ENCODE measurements around the gene CCER1. TPM values are rescaled to one million over a fixed set of nuclear protein-coding genes. Genes with fewer than 3 reads are reported as not detected.

CCER1 gene
- total RNA-seq, 1 experiment from 2014 or later, result not detected

DNA sequence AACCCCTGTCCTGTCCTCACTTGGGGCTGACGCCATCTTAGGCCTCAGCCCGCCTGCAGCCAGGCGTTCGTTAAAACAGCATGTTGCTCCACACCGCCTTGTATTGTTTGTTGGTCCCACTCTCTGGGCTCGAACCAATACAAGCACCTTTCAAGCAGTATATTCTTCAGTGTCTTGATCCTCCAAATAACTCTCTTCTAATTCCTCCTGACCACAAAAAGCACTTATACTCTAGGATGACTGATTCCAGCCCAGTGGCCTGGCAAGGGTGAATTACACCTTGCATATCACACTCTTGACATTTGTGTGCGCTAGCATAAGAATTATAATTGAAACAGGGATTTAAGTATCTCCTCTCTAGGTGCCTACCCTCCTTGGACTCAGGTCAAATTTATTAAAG lies 7.1 kb downstream of the CCER1 start:
- Mint-ChIP-seq H3K36me3 (ENCODE audit: insufficient read depth, unreplicated experiment) (no peaks in the 10 kb centered on the region), H3K27me3 (ENCODE audit: insufficient read depth, unreplicated experiment) (no peaks in the 10 kb centered on the region), H3K27ac (ENCODE audit: unreplicated experiment) (no peak overlapping the region), H3K4me3 (ENCODE audit: unreplicated experiment) (no peak overlapping the region), H3K4me1 (ENCODE audit: low read depth, unreplicated experiment) (peaks cover 7% of the 10 kb centered on the region), H3K9me3 (ENCODE audit: unreplicated experiment) (no peaks in the 10 kb centered on the region)
- no peaks in the 10 kb centered on the region for H3K9me3 ChIP-seq
- intact Hi-C loops (cut with micrococcal nuclease; ENCODE audit: unreplicated experiment), result loop anchor here (10.0 kb wide), 1 partner anchor 273 kb away; no protein-coding TSS in a partner anchor
- peaks cover 13% of the 10 kb centered on the region for H3K4me1 ChIP-seq
- POLR2A ChIA-PET, result no interaction called here
- H3K27me3 ChIP-seq (replicated peaks; ENCODE audit: control insufficient read depth, insufficient read depth, low read length), result no peaks in the 10 kb centered on the region
- CTCF ChIA-PET, result no interaction called here
- H3K4me3 ChIP-seq (ENCODE audit: low read depth, low read length), result no peak overlapping the region
- DNase-seq, result no peak
- H3K36me3 ChIP-seq (ENCODE audit: control insufficient read depth, insufficient read depth, low read length), result no peaks in the 10 kb centered on the region
- TF ChIP-seq, protein P1, sequence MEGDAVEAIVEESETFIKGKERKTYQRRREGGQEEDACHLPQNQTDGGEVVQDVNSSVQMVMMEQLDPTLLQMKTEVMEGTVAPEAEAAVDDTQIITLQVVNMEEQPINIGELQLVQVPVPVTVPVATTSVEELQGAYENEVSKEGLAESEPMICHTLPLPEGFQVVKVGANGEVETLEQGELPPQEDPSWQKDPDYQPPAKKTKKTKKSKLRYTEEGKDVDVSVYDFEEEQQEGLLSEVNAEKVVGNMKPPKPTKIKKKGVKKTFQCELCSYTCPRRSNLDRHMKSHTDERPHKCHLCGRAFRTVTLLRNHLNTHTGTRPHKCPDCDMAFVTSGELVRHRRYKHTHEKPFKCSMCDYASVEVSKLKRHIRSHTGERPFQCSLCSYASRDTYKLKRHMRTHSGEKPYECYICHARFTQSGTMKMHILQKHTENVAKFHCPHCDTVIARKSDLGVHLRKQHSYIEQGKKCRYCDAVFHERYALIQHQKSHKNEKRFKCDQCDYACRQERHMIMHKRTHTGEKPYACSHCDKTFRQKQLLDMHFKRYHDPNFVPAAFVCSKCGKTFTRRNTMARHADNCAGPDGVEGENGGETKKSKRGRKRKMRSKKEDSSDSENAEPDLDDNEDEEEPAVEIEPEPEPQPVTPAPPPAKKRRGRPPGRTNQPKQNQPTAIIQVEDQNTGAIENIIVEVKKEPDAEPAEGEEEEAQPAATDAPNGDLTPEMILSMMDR (IDR thresholded peaks at IDR 0.05; ENCODE audit: insufficient read depth in 1 of 2, low read depth in 1 of 2, low read length in 1 of 2, severe bottlenecking in 1 of 2, unreplicated experiment in 1 of 2), result no peak
- BruUV-seq (replicated peaks), result no TSS peak

DNA sequence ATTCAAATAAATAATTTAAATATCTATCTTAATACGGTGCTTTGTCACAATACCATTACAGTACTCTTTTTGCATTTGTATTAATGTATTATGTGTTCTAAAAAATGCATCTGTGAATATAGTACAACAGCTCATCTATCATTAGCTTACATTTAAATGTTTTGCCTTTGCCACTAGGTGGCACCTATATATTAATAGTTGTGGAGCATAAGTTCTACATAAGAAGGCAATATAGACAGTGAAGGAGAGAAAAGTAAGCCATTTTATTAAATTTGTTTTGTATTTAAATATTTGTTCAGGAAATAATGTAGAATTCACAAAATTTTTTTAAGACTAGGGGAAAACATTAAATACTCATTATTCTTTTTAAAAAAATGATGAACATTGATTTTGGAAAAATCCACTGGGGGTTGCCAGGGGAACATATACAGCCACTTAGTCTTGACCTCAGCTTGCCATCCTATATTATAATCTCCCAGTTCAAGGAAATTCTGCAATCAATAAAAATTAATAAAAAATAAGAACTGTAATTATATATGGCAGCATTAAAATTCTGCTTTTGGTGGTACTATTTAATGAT lies 9.8 kb downstream of the CCER1 start:
- no peaks in the 10 kb centered on the region for H3K4me1 Mint-ChIP-seq (ENCODE audit: low read depth, unreplicated experiment)
- no peak overlapping the region for H3K27ac Mint-ChIP-seq (ENCODE audit: unreplicated experiment)
- H3K4me1 ChIP-seq, result no peaks in the 10 kb centered on the region
- no peaks in the 10 kb centered on the region for H3K27me3 Mint-ChIP-seq (ENCODE audit: insufficient read depth, unreplicated experiment)
- H3K4me3 Mint-ChIP-seq (ENCODE audit: unreplicated experiment), result no peak overlapping the region
- TF ChIP-seq, protein P1 (IDR thresholded peaks at IDR 0.05; ENCODE audit: insufficient read depth in 1 of 2, low read depth in 1 of 2, low read length in 1 of 2, severe bottlenecking in 1 of 2, unreplicated experiment in 1 of 2), result peak; percentile 45 to 49
- CTCF ChIA-PET, result interaction anchor here (0.6 to 2.9 kb wide), 4 partner anchors 13 to 410 kb away, joined by 4 to 41 read pairs (median 6); no protein-coding TSS in a partner anchor
- intact Hi-C loops (cut with micrococcal nuclease; ENCODE audit: unreplicated experiment), result loop anchor here (1.0 to 10.0 kb wide), 3 partner anchors 14 to 410 kb away; no protein-coding TSS in a partner anchor
- no peak for DNase-seq
- no peaks in the 10 kb centered on the region for H3K36me3 Mint-ChIP-seq (ENCODE audit: insufficient read depth, unreplicated experiment)
- no peaks in the 10 kb centered on the region for H3K36me3 ChIP-seq (ENCODE audit: control insufficient read depth, insufficient read depth, low read length)
- H3K9me3 Mint-ChIP-seq (ENCODE audit: unreplicated experiment), result no peaks in the 10 kb centered on the region
- BruUV-seq (replicated peaks), result no TSS peak
- no peaks in the 10 kb centered on the region for H3K9me3 ChIP-seq
- H3K4me3 ChIP-seq (ENCODE audit: low read depth, low read length), result no peak overlapping the region
- POLR2A ChIA-PET, result no interaction called here
- H3K27me3 ChIP-seq (replicated peaks; ENCODE audit: control insufficient read depth, insufficient read depth, low read length), result no peaks in the 10 kb centered on the region

DNA sequence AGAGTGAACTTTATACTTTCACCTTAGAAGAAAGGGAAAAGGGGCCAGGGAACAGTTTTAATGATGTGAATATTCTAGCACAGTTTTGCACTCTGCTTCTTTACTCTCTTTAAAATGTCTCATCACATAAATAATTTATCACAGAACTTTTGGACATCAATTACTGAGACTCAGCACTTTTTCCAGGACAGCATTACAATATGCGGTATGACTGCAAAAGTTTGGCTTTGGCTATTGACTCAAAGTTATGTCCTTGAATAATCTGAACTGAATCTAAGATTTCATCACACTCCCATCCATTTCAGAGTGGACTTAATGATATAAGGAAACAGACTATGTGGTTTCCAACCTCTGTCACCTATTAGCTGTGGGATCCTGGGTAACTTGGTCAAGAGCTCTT lies 11.7 kb downstream of the CCER1 start:
- ChIA-PET CTCF (no interaction called here), POLR2A (no interaction called here)
- Histone ChIP-seq H3K4me3 (ENCODE audit: low read depth, low read length) (no peak overlapping the region), H3K9me3 (no peaks in the 10 kb centered on the region), H3K36me3 (ENCODE audit: control insufficient read depth, insufficient read depth, low read length) (no peaks in the 10 kb centered on the region), H3K27me3 (replicated peaks; ENCODE audit: control insufficient read depth, insufficient read depth, low read length) (no peaks in the 10 kb centered on the region), H3K4me1 (no peaks in the 10 kb centered on the region; the same call in 1 of the 2 replicates)
- Mint-ChIP-seq H3K27ac (ENCODE audit: unreplicated experiment) (no peak overlapping the region), H3K36me3 (ENCODE audit: insufficient read depth, unreplicated experiment) (no peaks in the 10 kb centered on the region), H3K27me3 (ENCODE audit: insufficient read depth, unreplicated experiment) (no peaks in the 10 kb centered on the region), H3K4me1 (ENCODE audit: low read depth, unreplicated experiment) (no peaks in the 10 kb centered on the region), H3K9me3 (ENCODE audit: unreplicated experiment) (no peaks in the 10 kb centered on the region), H3K4me3 (ENCODE audit: unreplicated experiment) (no peak overlapping the region)
- no TSS peak for BruUV-seq (replicated peaks)
- intact Hi-C loops (cut with micrococcal nuclease; ENCODE audit: unreplicated experiment), result loop anchor here (10.0 kb wide), 1 partner anchor 268 kb away; no protein-coding TSS in a partner anchor
- TF ChIP-seq, protein P1 (IDR thresholded peaks at IDR 0.05; ENCODE audit: insufficient read depth in 1 of 2, low read depth in 1 of 2, low read length in 1 of 2, severe bottlenecking in 1 of 2, unreplicated experiment in 1 of 2), result no peak
- no peak for DNase-seq
